Calu3 (cell line): ENCODE measurements around the gene MICAL3. TPM values are rescaled to one million over a fixed set of nuclear protein-coding genes. Genes with fewer than 3 reads are reported as not detected.

ENCODE experiments used
- BruUV-seq: library from RNA; stranded (reverse); fragments of 400-500 nt; replicated peaks from 2 replicates; lab custom pipeline; 2021; lab: Mats Ljungman, UMichigan
- CTCF ChIA-PET: fragments of 300-600 bp; sonication (Branson Sonifier 250); formaldehyde crosslinking; loops from one replicate; lab custom pipeline; 2022; ENCODE audit warnings: antibody characterized with exemption; lab: Charles Lee
- DNase-seq: peaks from one replicate; pipeline ENCODE4 v3.0.0; 2022
- H3K27ac Mint-ChIP-seq: one replicate; pipeline ENCODE4 v1.8.0; 2022; ENCODE audit warnings: mixed read lengths; ENCODE audit not compliant: unreplicated experiment
- H3K27me3 Mint-ChIP-seq: one replicate; pipeline ENCODE4 v1.8.0; 2022; ENCODE audit warnings: mixed read lengths; ENCODE audit not compliant: unreplicated experiment
- H3K36me3 Mint-ChIP-seq: one replicate; pipeline ENCODE4 v1.8.0; 2022; ENCODE audit warnings: mild to moderate bottlenecking, moderate library complexity, mixed read lengths; ENCODE audit not compliant: insufficient read depth, unreplicated experiment
- H3K4me1 Mint-ChIP-seq: one replicate; pipeline ENCODE4 v1.8.0; 2022; ENCODE audit warnings: mild to moderate bottlenecking, low read depth, mixed read lengths; ENCODE audit not compliant: unreplicated experiment
- H3K4me3 Mint-ChIP-seq: one replicate; pipeline ENCODE4 v1.8.0; 2022; ENCODE audit warnings: mild to moderate bottlenecking, low read depth, moderate library complexity, mixed read lengths; ENCODE audit not compliant: unreplicated experiment
- H3K9me3 Mint-ChIP-seq: one replicate; pipeline ENCODE4 v1.8.0; 2022; ENCODE audit warnings: low read depth, mixed read lengths; ENCODE audit not compliant: unreplicated experiment
- CTCF ChIP-seq: fragments of 200-600 bp; IDR thresholded peaks from one replicate; pipeline ENCODE4 v1.8.0; 2022; ENCODE audit warnings: antibody characterized with exemption; ENCODE audit not compliant: unreplicated experiment
- intact Hi-C: fragments of 100-400 bp; cut with micrococcal nuclease; formaldehyde crosslinking; loops from one replicate; pipeline ENCODE4 v1.10.0; 2022; ENCODE audit not compliant: unreplicated experiment
- total RNA-seq: library from RNA; stranded (reverse); gene quantifications from 2 replicates; pipeline ENCODE4 v1.2.3, GENCODE V29; 2022

MICAL3 gene
- total RNA-seq, 1 experiment from 2014 or later = 60.6 TPM

- Mint-ChIP-seq H3K27ac (peak overlapping the region; percentile 80), H3K36me3 (peaks cover 4% of the 10 kb centered on the region), H3K4me3 (peak overlapping the region; percentile 42), H3K4me1 (peaks cover 69% of the 10 kb centered on the region), H3K27me3 (no peaks in the 10 kb centered on the region), H3K9me3 (peaks cover 3% of the 10 kb centered on the region)
- intact Hi-C loops = loop anchor here (5.0 kb wide), 1 partner anchor 59 kb away; no protein-coding TSS in a partner anchor
- CTCF ChIA-PET = interaction anchor here (0.5 to 1.3 kb wide), 13 partner anchors 15 to 544 kb away, joined by 3 to 6 read pairs (median 3); partner anchors contain the start of gene PEX26
- TSS peak; percentile 69 for BruUV-seq
- peak; percentile 46 for DNase-seq
- no peak for TF ChIP-seq CTCF
These were observed 36.6 kb upstream of the MICAL3 start for GRCh38 chr22:18060646-18061620.

GRCh38 chr22:18059991-18060390 lies 35.6 kb upstream of the MICAL3 start:
- no peak for DNase-seq
- Mint-ChIP-seq H3K4me3 (no peak overlapping the region), H3K27me3 (no peaks in the 10 kb centered on the region), H3K9me3 (peaks cover 3% of the 10 kb centered on the region), H3K4me1 (peaks cover 68% of the 10 kb centered on the region), H3K27ac (no peak overlapping the region), H3K36me3 (peaks cover 4% of the 10 kb centered on the region)
- BruUV-seq = no TSS peak
- intact Hi-C loops = loop anchor here (5.0 kb wide), 2 partner anchors 38 to 58 kb away; partner anchors contain the start of gene MICAL3
- TF ChIP-seq CTCF = no peak
- CTCF ChIA-PET = no interaction called here

GRCh38 chr22:18059473-18059872 lies 35.1 kb upstream of the MICAL3 start:
- intact Hi-C loops = loop anchor here (5.0 kb wide), 1 partner anchor 37 kb away; the partner anchor contains the start of gene MICAL3
- BruUV-seq = no TSS peak
- Mint-ChIP-seq H3K36me3 (peaks cover 4% of the 10 kb centered on the region), H3K27me3 (no peaks in the 10 kb centered on the region), H3K9me3 (peaks cover 3% of the 10 kb centered on the region), H3K4me3 (no peak overlapping the region), H3K4me1 (peaks cover 63% of the 10 kb centered on the region), H3K27ac (peak overlapping the region; percentile 22)
- TF ChIP-seq CTCF = no peak
- DNase-seq = no peak
- CTCF ChIA-PET = no interaction called here

- Mint-ChIP-seq H3K27ac (peak overlapping the region; percentile 22), H3K9me3 (peaks cover 3% of the 10 kb centered on the region), H3K4me3 (no peak overlapping the region), H3K36me3 (peaks cover 4% of the 10 kb centered on the region), H3K4me1 (peaks cover 61% of the 10 kb centered on the region), H3K27me3 (no peaks in the 10 kb centered on the region)
- no TSS peak for BruUV-seq
- no peak for TF ChIP-seq CTCF
- intact Hi-C loops = loop anchor here (5.0 kb wide), 1 partner anchor 37 kb away; the partner anchor contains the start of gene MICAL3
- CTCF ChIA-PET = no interaction called here
- no peak for DNase-seq
These were observed 34.7 kb upstream of the MICAL3 start for GRCh38 chr22:18059094-18059417.
